Vagina (tissue), 2 donors: Measurements from ENCODE around the gene METTL8. TPM values are rescaled to one million over a fixed set of nuclear protein-coding genes. Genes with fewer than 3 reads are reported as not detected.

Source experiments
- DNase-seq, 2 donors: peaks; one replicate each; pipeline ENCODE4 v3.0.0-alpha.2; 2017; ENCODE audit errors: extremely low spot score in 2 of 2
- H3K27ac ChIP-seq: fragments of 200-600 bp; sonication (generic); one replicate; pipeline ENCODE4 v1.5.1; 2019
- H3K27me3 ChIP-seq: fragments of 200-600 bp; sonication (generic); one replicate; pipeline ENCODE4 v1.5.1; 2019
- H3K36me3 ChIP-seq, 2 donors: fragments of 200-600 bp; sonication (generic); one replicate each; pipeline ENCODE4 v1.5.1; 2017 to 2019
- H3K4me1 ChIP-seq: fragments of 200-600 bp; sonication (generic); one replicate; pipeline ENCODE4 v1.5.1; 2019
- H3K4me3 ChIP-seq, 2 donors: fragments of 200-600 bp; sonication (generic); 1 replicate in 1 of 2; 2 replicates in 1 of 2; pipeline ENCODE4 v1.5.1; 2016 to 2019
- H3K9me3 ChIP-seq: fragments of 200-600 bp; sonication (generic); one replicate; pipeline ENCODE4 v1.5.1; 2019
- CTCF ChIP-seq, 3 experiments: fragments of 450-650 bp in 2 of 3; fragments of 200-600 bp in 1 of 3; sonication (generic) in 1 of 3; IDR thresholded peaks; one replicate each; pipeline ENCODE4 v1.5.1; 2017 to 2019; ENCODE audit warnings: antibody characterized with exemption in 3 of 3, mild to moderate bottlenecking in 2 of 3, moderate library complexity in 2 of 3
- POLR2A ChIP-seq, 2 donors: fragments of 450-650 bp; IDR thresholded peaks; one replicate each; pipeline ENCODE4 v1.6.1; 2017; ENCODE audit warnings: antibody characterized with exemption in 2 of 2, mild to moderate bottlenecking in 2 of 2, moderate library complexity in 2 of 2
- POLR2AphosphoS5 ChIP-seq, 2 donors: sonication (generic); formaldehyde crosslinking; IDR thresholded peaks; one replicate each; pipeline ENCODE4 v1.9.0; 2017; ENCODE audit warnings: antibody characterized with exemption in 2 of 2, mild to moderate bottlenecking in 2 of 2, low read depth in 1 of 2; ENCODE audit not compliant: insufficient read depth in 1 of 2
- intact Hi-C: fragments of 100-400 bp; cut with DNase I; formaldehyde crosslinking; loops from one replicate; pipeline ENCODE4 v1.15.1; 2023
- total RNA-seq: library from RNA; depleted of rRNA; stranded (reverse); fragments of >200 nt; gene quantifications from one replicate; pipeline ENCODE4 v1.2.3, GENCODE V29; 2016

The METTL8 gene
- total RNA-seq, 1 donor from 2014 or later = 27.7 TPM

DNA sequence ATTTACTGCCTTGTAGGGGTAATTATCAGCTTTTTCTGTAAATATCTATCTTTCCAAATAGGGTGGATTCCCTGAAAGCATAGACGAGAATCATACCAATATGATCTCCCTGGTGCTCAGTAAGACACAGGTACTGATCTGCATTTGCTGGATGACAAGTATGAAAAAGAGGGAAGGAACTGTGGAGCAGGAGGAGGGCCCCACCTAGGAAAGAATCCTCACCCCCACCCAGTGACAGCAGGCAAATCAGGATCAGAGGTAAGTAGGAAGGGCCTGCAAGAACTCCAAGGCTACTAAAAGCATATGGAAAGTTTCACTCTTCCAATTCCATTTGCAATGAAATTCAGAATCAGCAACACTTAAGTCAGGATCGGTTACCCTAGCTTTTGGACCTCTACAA, 42.3 kb downstream of the METTL8 start:
- no peak for DNase-seq
- Histone ChIP-seq H3K4me1 (no peaks in the 10 kb centered on the region), H3K36me3 (no peaks in the 10 kb centered on the region), H3K4me3 (no peak overlapping the region), H3K27ac (no peak overlapping the region), H3K9me3 (no peaks in the 10 kb centered on the region), H3K27me3 (no peaks in the 10 kb centered on the region)
- TF ChIP-seq POLR2AphosphoS5 (IDR thresholded peaks at IDR 0.05; ENCODE audit: insufficient read depth in 1 of 2, low read depth in 1 of 2) (no peak), CTCF (IDR thresholded peaks at IDR 0.05) (no peak), POLR2A (IDR thresholded peaks at IDR 0.05) (no peak)
- intact Hi-C loops = no loop called here

DNA sequence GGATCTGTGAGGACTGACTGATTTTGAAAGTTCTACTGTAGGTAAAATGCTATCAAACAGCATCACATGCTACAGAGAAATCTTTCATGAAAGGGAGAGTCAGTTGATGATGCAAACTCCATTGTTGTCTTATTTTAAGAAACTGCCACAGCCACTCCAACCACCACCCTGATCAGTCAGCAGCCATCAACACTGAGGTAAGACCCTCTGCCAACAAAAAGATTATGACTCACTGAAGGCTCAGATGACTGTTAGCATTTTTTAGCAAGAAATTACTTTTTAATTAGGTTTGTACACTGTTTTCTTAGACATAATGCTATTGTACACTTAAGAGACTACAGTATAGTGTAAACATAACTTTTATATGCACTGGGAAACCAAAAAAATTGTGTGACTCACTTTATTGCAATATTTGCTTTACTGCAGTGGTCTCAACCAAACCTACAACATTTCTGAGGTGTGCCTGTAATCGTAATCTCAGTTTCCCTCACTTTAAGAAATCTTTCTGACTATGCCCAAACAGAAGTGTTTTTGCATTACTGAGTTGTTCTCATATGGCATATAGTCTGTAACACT, 42.8 kb downstream of the METTL8 start:
- DNase-seq = no peak
- no peak overlapping the region for H3K27ac ChIP-seq

GRCh38 chr2:171389780-171390179, 44.0 kb downstream of the METTL8 start:
- no peaks in the 10 kb centered on the region for H3K4me1 ChIP-seq
- intact Hi-C loops = no loop called here
- H3K27me3 ChIP-seq = no peaks in the 10 kb centered on the region
- H3K36me3 ChIP-seq = no peaks in the 10 kb centered on the region
- H3K27ac ChIP-seq = no peak overlapping the region
- no peak for DNase-seq
- no peak for TF ChIP-seq POLR2AphosphoS5 (IDR thresholded peaks at IDR 0.05; ENCODE audit: insufficient read depth in 1 of 2, low read depth in 1 of 2)
- TF ChIP-seq POLR2A (IDR thresholded peaks at IDR 0.05) = no peak
- no peak for TF ChIP-seq CTCF (IDR thresholded peaks at IDR 0.05)
- no peak overlapping the region for H3K4me3 ChIP-seq
- H3K9me3 ChIP-seq = no peaks in the 10 kb centered on the region

More for the DNA sequence above, 42.8 kb downstream of the METTL8 start:
- Histone ChIP-seq H3K36me3 (no peaks in the 10 kb centered on the region), H3K27me3 (no peaks in the 10 kb centered on the region), H3K4me3 (no peak overlapping the region), H3K4me1 (no peaks in the 10 kb centered on the region), H3K9me3 (no peaks in the 10 kb centered on the region)
- intact Hi-C loops = no loop called here
- no peak for TF ChIP-seq POLR2AphosphoS5 (IDR thresholded peaks at IDR 0.05; ENCODE audit: insufficient read depth in 1 of 2, low read depth in 1 of 2)
- no peak for TF ChIP-seq POLR2A (IDR thresholded peaks at IDR 0.05)

DNA sequence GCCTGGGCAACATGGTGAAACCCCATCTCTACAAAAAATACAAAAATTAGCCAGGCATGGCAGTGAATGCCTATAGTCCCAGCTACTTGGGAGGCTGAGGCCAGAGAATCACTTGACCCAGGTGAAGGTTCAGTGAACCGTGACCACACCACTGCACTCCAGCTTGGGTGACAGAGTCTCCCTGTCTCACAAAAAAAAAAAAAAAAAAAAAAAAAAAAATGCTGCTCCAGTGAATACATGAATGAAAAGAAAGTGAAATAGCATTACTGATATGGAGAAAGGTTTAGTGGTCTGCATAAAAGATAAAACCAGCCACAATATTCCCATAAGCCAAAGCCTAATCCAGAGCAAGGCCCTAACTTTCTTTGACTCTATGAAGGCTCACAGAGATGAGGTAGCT, 44.5 kb downstream of the METTL8 start:
- H3K27me3 ChIP-seq = no peaks in the 10 kb centered on the region
- no peak for DNase-seq
- intact Hi-C loops = no loop called here
- no peak overlapping the region for H3K27ac ChIP-seq
- TF ChIP-seq POLR2AphosphoS5 (IDR thresholded peaks at IDR 0.05; ENCODE audit: insufficient read depth in 1 of 2, low read depth in 1 of 2) (no peak), POLR2A (IDR thresholded peaks at IDR 0.05) (no peak), CTCF (IDR thresholded peaks at IDR 0.05) (no peak)
- no peaks in the 10 kb centered on the region for H3K9me3 ChIP-seq
- H3K36me3 ChIP-seq = no peaks in the 10 kb centered on the region
- no peaks in the 10 kb centered on the region for H3K4me1 ChIP-seq
- H3K4me3 ChIP-seq = no peak overlapping the region

- no peaks in the 10 kb centered on the region for H3K9me3 ChIP-seq
- no peaks in the 10 kb centered on the region for H3K4me1 ChIP-seq
- DNase-seq = no peak
- H3K36me3 ChIP-seq = no peaks in the 10 kb centered on the region
- TF ChIP-seq POLR2AphosphoS5 (IDR thresholded peaks at IDR 0.05; ENCODE audit: insufficient read depth in 1 of 2, low read depth in 1 of 2) = no peak
- TF ChIP-seq CTCF (IDR thresholded peaks at IDR 0.05) = no peak
- TF ChIP-seq POLR2A (IDR thresholded peaks at IDR 0.05) = no peak
- intact Hi-C loops = no loop called here
- H3K27me3 ChIP-seq = no peaks in the 10 kb centered on the region
- no peak overlapping the region for H3K27ac ChIP-seq
- no peak overlapping the region for H3K4me3 ChIP-seq
Observed at GRCh38 chr2:171387052-171387451, 46.7 kb downstream of the METTL8 start.
